HG03521 (cell line): ENCODE data around the gene ALG14.
"Not testable (repeated sequence)": the region's sequence is repeated elsewhere in the genome, so short reads cannot be mapped to it uniquely, and the experiment has no call there.

Experiments used
- ATAC-seq: cut with Tn5 transposase; IDR thresholded peaks from one replicate; pipeline ENCODE4 v1.9.1; 2021; ENCODE audit warnings: mild to moderate bottlenecking, moderate library complexity; ENCODE audit not compliant: unreplicated experiment

Gene ALG14

DNA sequence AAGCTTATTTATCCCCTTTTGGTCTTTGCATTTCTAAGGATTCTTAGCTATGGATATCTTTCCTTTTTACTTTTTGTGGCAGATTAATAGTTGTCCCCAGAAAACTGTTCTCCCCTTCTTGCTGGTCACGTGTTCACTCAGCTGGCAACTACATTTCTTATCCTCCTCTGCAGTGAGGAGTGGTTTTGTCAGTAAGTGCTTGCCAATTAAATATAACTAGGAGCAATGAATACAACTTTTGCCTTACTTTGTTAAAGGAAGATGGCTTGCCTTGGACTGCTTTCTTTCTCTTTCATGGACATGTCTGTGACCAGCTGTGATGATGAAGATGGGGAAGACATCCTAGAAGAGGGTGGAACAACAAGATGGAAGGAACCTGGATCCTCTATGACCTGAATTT, 15.6 kb upstream of the ALG14 start:
- no peak for ATAC-seq

- no peak for ATAC-seq
These were observed 14.3 kb upstream of the ALG14 start for GRCh38 chr1:95086949-95087533.

GRCh38 chr1:95085376-95085775, 12.6 kb upstream of the ALG14 start:
- ATAC-seq: no peak

DNA sequence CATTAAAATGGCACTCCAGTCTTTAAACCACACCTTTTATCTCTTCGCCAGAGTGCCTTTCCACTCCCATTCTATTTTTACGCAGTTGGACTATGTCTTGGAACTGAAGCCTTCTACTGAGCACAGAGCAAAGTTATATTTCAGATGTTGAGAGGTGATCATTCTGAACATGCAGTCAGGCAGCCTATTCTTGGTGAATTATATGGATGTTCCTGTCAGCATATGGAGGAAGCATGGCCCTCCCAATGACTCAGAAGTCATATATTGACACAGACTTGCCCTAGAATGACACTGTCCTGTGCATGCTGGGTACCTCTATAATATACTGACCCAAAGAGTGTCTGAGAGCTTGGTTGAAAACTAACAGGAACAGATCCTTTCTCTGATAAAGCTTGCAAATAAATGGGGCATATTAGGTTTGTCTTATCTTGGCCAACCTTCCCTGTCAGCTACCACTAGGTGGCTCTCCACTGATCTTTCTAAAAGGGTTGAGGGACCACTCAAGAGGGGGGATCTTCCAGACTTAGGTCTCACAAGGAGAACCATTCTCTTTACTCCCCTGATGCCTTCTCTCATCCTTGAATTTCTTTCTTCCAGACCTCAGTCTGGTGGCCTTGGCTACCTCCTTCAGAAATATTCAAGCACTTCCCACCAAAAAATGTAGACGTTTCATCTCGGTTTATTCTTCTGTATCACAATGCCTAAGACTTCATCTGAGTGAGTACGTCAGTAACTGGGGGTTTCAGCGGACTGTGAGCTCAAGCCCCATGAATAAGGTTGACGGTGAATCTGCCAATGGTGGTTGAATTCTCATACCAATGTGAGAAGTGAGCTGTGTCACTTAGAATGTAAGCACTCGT, 11.8 kb upstream of the ALG14 start:
- peak; percentile 71 for ATAC-seq

- no peak for ATAC-seq
These were observed 8.1 kb upstream of the ALG14 start for GRCh38 chr1:95080879-95081278.

- ATAC-seq: no peak
These were observed 7.7 kb upstream of the ALG14 start for GRCh38 chr1:95080446-95080845.

- no peak for ATAC-seq
These were observed 3.3 kb upstream of the ALG14 start for GRCh38 chr1:95076034-95076433.

GRCh38 chr1:95073446-95073845, 695 bp upstream of the ALG14 start:
- ATAC-seq: no peak

- no peak for ATAC-seq
These were observed 634 bp downstream of the ALG14 start for GRCh38 chr1:95072117-95072516.

GRCh38 chr1:95071539-95071938, 1.2 kb downstream of the ALG14 start:
- ATAC-seq: no peak

DNA sequence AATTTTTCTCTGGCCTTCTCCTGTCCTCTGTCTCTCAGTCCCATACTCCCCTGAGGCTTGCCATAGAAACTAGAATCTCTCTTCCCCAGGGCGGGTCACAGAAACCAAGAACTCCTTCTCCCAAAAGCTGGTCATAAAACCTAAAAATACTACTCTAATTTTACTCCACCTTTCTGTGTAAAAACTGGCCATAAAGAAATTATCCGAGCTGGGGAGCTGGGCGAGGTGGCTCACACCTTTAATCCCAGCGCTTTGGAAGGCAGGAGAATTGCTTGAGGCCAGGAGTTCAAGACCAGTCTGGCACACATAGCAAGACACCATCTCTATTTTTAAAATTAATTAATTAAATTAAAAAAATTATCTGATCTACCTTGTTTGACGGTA, 3.0 kb downstream of the ALG14 start:
- ATAC-seq: no peak

- no peak for ATAC-seq
These were observed 3.6 kb downstream of the ALG14 start for GRCh38 chr1:95068956-95069709.

GRCh38 chr1:95067568-95067967, 5.2 kb downstream of the ALG14 start:
- ATAC-seq: no peak

- ATAC-seq: no peak
These were observed 5.7 kb downstream of the ALG14 start for GRCh38 chr1:95067062-95067461.

- ATAC-seq: no peak
These were observed 11.2 kb downstream of the ALG14 start for GRCh38 chr1:95061445-95062006.

DNA sequence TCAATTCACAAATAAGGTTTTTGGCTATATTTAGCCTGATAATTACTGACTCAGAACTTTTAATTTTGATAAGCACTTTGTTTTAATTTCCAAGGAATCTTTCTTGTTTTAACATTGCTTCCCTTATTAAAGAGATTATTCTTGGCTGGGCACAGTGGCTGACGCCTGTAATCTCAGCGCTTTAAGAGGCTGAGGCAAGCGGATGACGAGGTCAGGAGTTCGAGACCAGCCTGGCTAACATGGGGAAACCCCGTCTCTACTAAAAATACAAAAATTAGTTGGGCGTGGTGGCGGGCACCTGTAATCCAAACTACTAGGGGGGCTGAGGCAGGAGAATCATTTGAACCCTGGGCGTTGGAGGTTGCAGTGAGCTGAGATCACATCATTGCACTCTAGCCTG, 13.8 kb downstream of the ALG14 start:
- no peak for ATAC-seq

DNA sequence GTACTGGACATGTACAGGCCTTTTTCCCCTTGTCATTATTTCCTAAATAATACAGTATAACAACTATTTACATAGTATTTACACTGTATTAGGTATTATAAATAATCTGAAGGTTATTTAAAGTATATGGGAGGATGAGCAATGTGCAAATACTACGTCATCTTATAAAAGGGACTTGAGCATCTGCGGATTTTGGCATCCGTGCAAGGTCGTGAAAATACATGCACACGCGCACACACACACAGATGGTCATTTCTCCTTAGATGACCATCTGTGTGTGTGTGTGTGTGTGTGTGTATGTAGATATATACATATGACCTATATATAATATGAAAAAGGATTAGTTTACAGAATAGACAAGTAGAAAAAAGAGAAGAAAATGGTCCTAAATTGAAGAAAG, 15.4 kb downstream of the ALG14 start:
- ATAC-seq: no peak

- ATAC-seq: no peak
These were observed 22.8 kb downstream of the ALG14 start for GRCh38 chr1:95049935-95050334.

- no peak for ATAC-seq
These were observed 24.4 kb downstream of the ALG14 start for GRCh38 chr1:95048317-95048716.

GRCh38 chr1:95047624-95048023, 25.1 kb downstream of the ALG14 start:
- not testable (repeated sequence) for ATAC-seq

DNA sequence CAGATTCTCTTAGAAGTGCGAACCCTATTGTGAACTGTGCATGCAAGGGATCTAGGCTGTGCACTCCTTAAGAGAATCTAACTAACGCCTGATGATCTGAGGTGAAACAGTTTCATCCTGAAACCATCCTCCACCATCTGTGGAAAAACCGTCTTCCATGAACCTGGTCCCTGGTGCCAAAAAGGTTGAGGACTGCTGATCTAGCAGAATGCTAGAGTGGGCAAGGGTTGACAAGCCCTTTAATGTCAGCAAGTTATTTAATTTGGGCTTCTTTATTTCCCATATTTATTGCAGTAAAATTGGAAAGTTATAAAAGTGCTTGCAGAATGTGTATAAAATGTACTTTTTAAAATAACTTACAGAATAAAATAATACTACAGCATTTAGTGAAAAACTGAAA, 26.4 kb downstream of the ALG14 start:
- ATAC-seq: no peak
